Fibroblast of peridontal ligament (primary cell): ENCODE data around the gene LANCL3.
"Not testable (repeated sequence)": the region's sequence is repeated elsewhere in the genome, so short reads cannot be mapped to it uniquely, and the experiment has no call there.

ENCODE experiments used
- DNase-seq: peaks from one replicate; pipeline ENCODE4 v3.0.0-alpha.2; 2010; ENCODE audit errors: extremely low read depth

LANCL3 gene

DNA sequence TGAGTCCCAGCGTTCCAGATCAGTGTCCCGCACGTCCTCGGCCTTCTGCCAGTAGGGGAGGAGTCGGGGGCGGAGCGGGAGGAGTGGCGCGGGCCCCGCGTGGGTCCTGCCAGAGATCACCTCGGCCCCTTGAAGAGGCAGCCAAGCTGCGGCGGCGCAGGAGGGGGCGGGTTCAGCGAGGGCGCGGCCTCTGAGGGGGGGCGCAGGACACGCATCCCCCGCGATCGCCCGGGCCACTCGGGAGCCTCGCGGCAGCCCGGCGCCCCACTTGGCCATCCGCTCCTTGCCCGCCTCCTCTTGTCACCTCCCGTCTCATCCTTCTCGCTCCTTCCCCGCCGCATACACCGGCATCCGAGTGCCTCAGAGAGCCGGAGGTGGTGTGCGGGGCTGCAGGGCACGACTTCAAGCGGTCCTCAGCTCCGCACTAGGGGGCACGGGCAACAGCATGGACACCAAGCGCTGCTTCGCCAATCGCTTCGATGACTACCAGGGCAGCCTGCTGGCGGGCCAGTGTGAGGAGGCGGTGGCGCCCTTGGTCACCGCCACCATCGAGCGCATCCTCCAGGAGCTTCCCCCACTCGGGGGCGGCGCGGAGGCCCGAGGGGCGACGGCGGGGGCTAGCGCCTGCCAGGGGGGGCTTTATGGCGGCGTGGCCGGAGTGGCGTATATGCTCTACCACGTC, at the start of gene LANCL3:
Gene LANCL3, plus strand, starts transcription at position 236 of the 682 bp plus-strand sequence. Its CDS starts 210 bp downstream, at position 446.
- not testable (repeated sequence) for DNase-seq

GRCh38 chrX:37523673-37524072, 47.8 kb upstream of the LANCL3 start:
- DNase-seq, result not testable (repeated sequence)

GRCh38 chrX:37541991-37542390, 29.5 kb upstream of the LANCL3 start:
- no peak for DNase-seq

- no peak for DNase-seq
These were observed 28.7 kb upstream of the LANCL3 start for GRCh38 chrX:37542791-37543190.

DNA sequence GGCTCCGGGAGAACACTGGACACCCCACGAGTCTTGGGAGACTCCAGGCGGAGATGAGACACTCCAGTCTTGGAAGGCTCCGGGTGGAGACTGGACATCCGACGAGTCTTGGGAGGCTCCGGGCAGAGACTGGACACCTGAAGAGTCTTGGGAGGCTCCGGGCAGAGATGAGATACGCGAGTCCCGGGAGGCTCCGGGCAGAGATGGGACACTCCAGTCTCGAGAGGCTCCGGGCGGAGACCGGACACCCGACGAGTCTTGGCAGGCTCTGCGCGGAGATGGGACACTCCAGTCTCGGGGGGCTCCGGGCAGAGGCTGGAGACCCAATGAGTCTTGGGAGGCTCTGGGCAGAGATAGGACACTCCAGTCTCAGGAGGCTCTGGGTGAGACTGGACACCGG, 28.1 kb upstream of the LANCL3 start:
- no peak for DNase-seq

DNA sequence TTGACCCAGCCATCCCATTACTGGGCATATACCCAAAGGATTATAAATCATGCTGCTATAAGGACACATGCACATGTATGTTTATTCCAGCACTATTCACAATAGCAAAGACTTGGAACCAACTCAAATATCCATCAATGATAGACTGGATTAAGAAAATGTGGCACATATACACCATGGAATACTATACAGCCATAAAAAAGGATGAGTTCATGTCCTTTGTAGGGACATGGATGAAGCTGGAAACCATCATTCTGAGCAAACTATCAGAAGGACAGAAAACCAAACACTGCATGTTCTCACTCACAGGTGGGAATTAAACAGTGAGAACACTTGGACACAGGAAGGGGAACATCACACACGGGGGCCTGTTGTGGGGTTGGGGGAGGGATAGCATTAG, 26.9 kb upstream of the LANCL3 start:
- not testable (repeated sequence) for DNase-seq

DNA sequence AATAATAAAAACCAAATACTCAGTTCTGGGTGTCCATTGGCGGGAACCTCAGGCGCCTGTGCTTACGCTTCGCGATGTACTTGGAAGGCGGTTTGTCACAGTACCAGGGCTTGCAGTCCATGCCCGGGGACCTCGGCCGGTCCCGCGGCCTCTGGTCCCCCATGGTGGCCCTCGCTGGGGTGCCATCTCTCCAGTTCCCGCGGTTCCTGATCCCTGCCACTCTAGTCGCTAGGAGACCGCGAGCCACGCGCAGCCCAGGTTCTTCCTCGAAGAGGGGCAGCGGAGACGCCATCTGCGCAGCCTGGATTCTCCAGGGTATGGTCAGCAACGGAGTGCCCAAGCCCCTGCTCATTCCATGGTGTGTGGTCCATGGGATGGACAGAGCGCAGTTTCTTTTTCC, 26.4 kb upstream of the LANCL3 start:
- no peak for DNase-seq

GRCh38 chrX:37549619-37550018, 21.8 kb upstream of the LANCL3 start:
- not testable (repeated sequence) for DNase-seq

DNA sequence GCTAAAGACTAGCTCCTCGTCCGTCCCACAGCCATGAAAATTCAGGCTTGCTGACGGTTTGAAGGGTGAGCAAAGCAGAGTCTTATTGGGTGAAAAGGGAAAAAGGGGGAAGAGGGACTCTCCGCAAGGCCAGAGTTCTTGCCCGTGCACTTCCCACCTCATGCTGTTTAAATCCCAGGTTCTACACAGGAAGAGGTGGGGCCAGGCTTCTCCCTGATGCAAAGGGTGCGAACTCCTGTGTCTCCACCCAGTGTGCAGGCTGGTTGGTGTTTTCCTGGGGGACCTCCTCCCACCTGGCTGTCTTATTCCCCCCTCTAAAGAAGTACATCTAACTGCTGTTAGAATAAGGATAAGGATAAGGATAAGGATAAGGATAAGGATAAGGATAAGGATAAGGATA, 18.0 kb upstream of the LANCL3 start:
- no peak for DNase-seq

DNA sequence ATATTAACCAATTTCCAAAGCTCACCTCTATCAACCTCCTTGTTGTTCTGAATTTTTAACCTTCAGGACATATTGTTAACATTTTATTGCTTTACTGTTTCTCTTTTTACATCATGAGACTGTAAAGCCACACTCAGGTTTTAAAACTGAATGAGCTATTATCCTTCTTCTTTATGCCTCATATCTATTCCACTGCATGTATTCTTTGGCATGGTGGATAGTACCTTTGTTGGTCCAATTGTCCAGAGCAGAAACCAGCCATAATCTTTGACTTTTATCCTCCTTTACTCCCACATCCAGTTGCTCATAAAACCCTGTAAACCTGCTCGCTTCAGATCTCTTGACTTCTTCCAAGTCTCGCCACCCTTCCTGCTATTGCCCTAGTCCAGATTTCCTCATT, 6.2 kb upstream of the LANCL3 start:
- DNase-seq, result not testable (repeated sequence)

DNA sequence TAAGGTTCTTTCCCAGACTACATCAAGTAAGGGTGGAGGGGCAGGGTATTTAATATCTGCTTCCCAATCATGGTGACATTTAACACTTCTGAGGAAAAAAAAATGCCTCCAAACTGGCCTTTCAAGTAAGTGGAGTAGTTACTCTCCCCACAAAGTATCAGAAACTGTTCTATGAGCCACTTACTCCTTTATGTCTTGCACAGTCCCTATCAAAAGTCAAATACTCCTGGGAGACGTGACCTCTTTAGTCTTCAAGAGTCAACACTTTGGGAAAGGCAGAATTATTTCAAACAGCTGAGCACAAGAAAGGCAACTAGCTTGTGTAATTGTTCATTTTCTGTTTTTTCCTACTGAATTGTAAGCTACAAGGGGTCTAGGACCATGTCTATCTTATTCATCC, 1.1 kb upstream of the LANCL3 start:
- not testable (repeated sequence) for DNase-seq

GRCh38 chrX:37572108-37572587, 687 bp downstream of the LANCL3 start:
- not testable (repeated sequence) for DNase-seq

- DNase-seq, result not testable (repeated sequence)
These were observed 1.7 kb downstream of the LANCL3 start for GRCh38 chrX:37573121-37573520.

DNA sequence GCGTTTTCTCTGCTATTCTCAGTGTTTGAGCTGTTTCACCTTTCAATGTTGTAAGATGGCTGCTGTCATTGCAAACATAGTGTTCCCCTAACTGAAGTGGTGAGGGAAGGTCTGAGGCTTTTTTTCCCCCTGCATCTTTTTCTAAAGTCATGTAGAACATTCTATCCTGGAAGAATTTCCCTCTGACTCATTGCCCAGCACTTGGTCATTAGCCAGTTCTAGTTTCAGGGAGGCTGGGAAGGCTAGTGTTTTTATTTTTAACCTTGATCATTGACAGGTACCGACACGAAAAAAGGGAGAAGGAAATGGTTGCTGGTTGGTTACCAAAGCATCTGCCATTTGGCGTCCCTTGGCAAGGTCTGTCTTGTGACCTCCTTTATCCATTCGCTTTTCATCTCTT, 6.6 kb downstream of the LANCL3 start:
- no peak for DNase-seq

DNA sequence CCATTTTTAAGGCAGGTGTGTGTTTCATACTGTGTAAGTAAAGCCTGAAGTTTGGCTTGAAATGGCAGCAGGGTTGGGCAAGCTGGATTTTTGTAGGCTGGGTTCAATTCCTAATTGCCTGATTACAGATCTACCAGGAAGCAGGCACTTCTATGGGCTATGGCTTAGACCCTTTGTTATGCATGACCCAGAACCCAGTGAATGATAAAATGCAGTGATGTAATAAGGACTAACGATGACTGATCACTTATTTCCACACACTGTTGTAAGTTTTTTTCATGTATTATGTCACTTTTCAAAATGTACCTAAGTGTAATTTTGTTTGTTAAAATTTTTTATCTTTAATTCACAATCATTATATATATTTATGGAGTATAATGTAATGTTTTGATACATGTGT, 8.6 kb downstream of the LANCL3 start:
- DNase-seq, result no peak

DNA sequence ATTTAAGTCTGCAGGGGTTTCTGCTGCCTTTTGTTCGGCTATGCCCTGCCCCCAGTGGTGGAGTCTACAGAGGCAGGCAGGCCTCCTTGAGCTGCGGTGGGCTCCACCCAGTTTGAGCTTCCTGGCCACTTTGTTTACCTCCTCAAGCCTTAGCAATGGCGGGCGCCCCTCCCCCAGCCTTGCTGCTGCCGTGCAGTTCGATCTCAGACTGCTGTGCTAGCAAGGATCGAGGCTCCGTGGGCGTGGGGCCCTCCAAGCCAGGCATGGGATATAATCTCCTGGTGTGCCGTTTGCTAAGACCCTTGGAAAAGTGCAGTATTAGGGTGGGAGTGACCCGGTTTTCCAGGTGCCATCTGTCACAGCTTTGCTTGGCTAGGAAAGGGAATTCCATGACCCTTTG, 15.9 kb downstream of the LANCL3 start:
- DNase-seq, result not testable (repeated sequence)

DNA sequence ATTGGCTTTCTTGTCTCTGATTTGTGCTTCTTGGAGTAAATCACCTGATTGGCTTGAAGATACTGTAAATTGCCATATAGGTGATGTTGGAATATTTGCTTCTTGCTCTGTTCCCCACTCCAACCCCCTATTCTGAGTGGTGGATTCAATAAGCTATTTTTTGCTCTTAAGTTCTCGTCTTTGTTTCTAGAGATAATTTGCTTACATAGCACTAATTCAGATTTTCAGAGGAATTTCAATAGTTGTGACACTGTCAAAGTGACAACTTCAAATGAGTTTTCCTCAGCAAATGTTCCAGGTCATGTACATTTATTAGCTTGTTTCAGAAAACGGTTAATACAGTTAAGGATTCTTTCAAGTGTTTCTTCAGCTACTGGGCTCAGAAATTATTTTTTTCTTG, 18.6 kb downstream of the LANCL3 start:
- no peak for DNase-seq

GRCh38 chrX:37594755-37595382, 23.4 kb downstream of the LANCL3 start:
- DNase-seq, result no peak

DNA sequence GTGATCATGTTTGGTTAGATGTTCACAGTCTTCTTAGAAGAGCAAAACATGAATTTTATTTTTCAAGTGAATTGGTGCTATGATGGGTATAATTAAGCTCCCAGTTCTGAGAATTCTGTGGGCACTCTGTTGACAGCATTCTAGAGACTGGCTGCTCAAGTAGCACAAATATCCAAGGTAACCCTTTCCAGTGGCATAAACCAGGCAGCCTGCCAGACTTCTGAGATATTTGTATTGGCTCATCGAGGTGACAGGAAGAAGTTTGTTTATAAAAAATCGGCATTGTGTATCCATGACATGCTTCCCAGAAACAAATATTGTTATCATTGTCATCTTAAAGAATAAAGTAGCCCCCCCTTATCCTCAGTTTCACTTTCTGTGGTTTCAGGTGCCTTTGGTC, 28.3 kb downstream of the LANCL3 start:
- no peak for DNase-seq

DNA sequence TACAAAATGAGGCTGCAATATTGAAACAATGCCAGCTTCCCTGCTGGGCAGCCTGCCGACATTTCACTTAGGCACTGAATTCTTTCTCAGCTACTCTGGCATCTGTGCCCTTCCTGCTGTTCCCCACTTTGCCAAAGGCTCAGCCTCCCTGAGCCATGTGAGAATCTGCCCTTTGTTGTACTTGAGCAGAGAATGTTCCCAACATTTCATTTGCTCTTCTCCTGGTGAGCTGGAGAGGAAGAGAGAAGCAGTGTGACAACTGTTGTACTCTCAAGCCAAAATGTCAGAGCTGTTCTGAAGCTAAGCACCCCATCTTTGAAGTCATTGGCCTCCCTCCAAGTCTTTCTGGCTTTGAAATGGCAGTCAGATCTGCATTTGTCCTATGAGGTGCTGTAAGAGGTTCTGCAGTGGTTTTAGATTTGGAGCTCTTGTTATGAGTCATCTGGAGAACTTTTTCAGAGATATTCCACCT, 32.5 kb downstream of the LANCL3 start:
- DNase-seq, result no peak

GRCh38 chrX:37607243-37607642, 35.8 kb downstream of the LANCL3 start:
- DNase-seq, result no peak

DNA sequence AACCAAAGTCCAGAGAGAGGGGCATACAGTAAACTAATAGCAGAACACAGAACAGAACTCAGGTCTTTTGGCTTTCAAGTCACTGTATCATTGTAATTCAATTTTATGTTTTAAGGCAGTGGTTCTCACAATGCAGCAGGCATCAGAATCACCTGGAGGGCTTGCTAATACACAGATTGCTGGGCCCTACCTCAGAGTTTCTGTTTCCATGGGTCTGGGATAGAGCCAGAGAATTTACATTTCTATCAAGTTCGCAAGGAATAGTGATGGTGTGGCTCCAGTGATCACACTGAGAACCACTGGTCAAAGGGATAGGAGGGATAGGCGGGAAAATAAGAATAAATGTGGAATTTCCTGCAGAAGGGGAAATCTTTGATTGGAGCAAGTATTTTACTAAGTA, 36.7 kb downstream of the LANCL3 start:
- DNase-seq, result no peak

DNA sequence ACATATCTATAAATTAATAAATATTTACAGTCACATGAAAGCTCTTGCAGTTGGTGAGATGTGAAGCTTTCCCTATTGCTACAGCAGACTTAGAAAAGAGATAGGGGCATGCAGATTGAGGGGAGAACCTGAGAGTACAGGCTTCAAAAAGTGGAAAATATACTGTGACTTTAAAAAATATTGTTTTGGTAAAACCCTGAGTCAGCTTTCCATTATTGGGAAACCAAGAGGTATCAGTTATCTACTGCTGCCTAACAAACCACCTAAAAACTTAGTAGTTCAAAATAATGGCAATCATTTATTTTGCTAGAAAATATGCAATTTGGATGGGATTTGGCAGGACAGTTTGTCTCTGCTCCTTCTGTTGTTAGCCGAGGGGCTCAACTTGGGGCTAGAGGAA, 38.3 kb downstream of the LANCL3 start:
- no peak for DNase-seq
